Ovary (tissue), 3 donors: ENCODE data around the gene PLAAT3.

Experiments
- CTCF ChIP-seq, 3 donors: fragments of 450-650 bp in 2 of 3; fragments of 200-600 bp in 1 of 3; IDR thresholded peaks; one replicate each; pipeline versions ENCODE4 v1.5.1 to v1.8.0; 2016 to 2022; ENCODE audit warnings: antibody characterized with exemption in 3 of 3, mild to moderate bottlenecking in 1 of 3
- EP300 ChIP-seq: sonication (generic); formaldehyde crosslinking; IDR thresholded peaks from one replicate; pipeline ENCODE4 v1.6.1; 2017; ENCODE audit warnings: antibody characterized with exemption
- POLR2A ChIP-seq: fragments of 450-650 bp; IDR thresholded peaks from one replicate; pipeline ENCODE4 v1.6.1; 2017; ENCODE audit warnings: antibody characterized with exemption, mild to moderate bottlenecking, moderate library complexity
- donor health status: DM: no; HTN: no; CAD: no.

GRCh38 chr11:63592975-63593395 is 21.2 kb downstream of the PLAAT3 start:
- TF ChIP-seq CTCF (IDR thresholded peaks at IDR 0.05) = peak in 2 of 3 donors; percentile 34 to 52
- TF ChIP-seq EP300 = no peak
- no peak for TF ChIP-seq POLR2A
